HG02642 (cell line): ENCODE data around the gene ZNF747.
"Not testable (repeated sequence)": the region's sequence is repeated elsewhere in the genome, so short reads cannot be mapped to it uniquely, and the experiment has no call there.

Experiments
- ATAC-seq: cut with Tn5 transposase; IDR thresholded peaks from one replicate; pipeline ENCODE4 v1.9.1; 2021; ENCODE audit warnings: mild to moderate bottlenecking; ENCODE audit not compliant: unreplicated experiment, poor library complexity

ZNF747 gene

DNA sequence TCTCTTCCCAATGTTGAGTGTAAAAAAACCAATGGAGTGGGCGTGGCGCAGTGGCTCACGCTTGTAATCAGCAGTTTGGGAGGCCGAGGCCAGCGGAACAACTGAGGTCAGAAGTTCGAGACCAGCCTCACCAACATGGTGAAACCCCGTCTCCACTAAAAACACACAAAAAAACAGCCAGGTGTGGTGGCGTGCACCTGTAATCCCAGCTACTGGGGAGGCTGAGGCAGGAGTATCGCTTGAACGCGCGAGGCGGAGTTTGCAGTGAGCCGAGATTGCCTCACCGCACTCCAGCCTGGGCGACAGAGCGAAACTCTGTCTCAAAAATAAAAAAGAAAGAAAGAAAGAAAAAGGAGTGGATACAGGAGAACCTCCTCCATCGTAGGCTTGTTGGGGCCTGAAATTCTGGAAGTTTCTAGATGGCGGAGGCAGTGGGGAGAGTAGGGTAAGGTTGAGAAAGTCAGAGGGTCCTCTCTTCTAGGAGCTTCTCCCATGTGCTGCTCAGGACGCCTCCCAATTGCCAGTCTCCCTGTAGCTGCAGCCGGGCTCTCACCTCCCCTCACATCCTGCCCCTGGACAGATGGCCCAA, 24.2 kb upstream of the ZNF747 start:
- ATAC-seq = no peak

DNA sequence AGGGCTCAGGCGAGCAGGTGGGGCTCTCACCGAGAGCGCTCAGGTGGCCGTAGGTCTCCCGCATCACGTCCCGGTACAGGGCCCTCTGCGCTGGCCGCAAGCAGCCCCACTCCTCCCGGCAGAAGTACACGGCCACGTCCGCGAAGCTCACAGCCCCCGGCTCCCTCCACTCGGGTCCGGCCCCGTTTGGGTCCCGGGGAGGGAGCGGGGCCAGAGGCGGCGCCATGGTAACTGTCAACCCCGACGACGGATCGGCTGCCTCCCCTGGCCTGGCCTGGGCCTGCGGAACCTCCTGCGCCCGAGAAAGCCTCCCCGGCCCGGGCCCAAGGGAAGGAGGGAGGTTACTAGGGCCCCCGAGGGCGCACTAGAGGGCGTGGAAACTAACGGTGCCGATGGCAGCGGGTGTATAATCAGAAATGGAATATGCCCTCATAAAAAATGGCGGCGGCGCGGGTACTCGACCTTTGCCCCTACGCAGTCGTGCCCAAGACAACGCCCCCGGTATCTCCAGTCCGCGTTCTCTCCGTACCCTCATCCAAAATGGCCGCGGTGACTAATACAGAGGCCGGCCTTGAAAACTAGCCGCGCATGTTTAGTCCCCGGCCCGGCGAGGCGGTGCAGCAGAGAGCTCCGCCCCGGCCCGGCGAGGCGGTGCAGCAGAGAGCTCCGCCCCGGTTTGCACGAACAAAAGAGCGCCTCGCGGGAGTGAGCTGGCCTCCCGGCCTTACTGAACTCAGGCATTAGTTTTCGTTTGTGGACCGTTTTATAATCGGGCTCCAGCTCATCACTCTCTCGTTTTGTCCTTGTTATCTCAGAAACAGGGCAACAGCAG, 23.5 kb upstream of the ZNF747 start, which contains the start of gene ZNF764:
Gene ZNF764 (minus strand): TSS at position 418 of the 832 bp plus-strand sequence. CDS start 192 bp downstream, at position 226.
- ATAC-seq = peak; percentile 85

DNA sequence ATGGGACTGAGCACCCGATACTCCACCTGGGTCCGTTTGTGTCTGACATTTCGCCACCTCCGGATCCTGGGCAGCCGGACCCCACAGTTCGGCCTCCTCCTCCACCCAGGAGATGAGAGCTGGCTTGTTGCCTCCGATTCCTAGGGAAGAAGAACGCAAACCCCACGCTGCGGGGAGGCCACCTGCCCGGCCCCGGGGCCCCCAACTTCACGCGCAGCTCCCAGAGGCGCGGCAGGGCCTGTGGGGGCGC, 23.0 kb upstream of the ZNF747 start:
- peak; percentile 15 for ATAC-seq

DNA sequence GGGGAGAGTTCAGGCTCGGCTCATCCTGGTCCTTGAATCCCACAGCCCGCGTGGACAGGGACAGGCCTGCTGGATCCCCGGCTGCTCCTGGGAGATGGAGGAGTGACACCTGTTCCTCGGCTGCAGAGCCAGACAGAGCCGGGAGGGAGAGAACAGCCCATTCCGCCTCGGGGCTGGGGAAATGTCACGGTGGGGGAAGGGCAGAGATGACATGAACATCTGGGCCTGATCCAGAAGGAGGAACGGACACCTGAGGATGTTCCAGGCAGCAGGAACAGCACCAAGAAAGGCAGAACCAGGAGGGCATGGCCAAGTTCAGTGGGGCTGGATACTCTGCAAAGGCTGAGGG, 21.4 kb upstream of the ZNF747 start:
- ATAC-seq = no peak

DNA sequence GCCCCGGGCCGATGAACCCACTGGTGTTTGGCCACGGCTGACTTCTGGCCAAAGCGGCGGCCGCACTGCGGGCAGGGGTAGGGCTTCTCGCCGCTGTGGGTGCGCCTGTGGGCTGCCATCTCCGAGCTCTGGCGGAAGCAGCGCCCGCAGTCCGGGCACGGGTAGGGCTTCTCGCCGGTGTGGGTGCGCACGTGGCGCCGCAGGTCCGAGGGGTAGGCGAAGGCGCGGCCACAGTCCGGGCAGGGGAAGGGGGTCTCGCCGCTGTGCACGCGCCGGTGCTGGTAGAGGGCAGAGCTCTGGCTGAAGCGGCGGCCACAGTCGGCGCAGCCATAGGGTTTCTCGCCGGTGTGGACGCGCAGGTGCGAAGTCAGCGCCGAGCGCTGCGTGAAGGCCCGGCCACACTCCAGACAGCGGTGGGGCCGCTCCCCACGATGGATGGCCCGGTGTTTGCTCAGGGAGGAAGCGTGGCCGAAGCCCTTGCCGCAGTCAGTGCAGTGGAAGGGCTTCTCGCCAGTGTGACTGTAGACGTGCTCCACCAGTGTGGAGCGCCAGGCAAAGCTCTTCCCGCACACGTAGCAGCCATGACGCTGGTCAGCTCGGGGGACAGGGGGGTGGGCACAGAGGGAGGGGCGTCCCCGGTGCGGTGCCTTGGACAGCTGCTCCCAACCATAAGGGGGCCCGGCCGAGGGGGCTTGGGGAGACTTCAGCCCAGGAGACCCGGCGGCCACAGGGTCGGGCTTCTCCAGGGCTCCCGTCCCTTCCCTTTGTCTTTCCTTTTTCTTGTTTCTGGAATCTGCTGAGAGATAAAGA, 20.9 kb upstream of the ZNF747 start:
- no peak for ATAC-seq

DNA sequence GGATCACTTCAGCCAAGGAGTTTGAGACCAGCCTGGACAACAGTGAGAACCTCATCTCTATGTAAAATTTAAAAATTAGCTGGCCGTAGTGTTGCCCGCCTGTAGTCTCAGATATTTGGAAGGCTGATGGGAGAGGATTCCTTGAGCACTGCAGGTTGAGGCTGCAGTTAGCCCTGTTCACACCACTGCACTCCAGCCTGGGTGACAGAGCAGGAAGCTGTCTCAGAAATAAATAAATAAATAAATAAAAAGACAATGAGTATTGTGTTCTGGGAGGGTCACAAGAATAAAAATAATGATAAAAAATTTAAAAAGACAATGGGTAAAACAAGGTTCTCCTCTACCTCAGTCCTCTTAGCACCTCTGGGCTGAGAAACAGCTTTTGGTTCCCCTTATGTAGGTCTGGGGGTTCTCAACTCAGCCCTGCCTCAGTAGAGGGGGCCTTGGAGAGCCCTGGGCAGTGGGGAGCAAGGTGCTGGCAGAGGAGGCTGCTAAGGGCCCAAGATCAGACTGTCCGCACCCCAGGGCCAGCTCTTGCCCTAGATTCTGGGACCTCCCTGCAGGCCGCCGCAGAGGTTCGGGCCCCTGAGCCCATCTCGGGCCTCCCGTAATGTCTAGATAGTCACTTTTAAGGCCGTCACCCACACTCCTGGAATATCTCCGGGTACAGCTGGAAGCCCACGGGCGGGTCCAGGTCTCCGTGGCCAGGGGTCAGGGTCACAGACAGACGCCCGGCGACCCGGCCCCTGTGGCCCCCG, 20.1 kb upstream of the ZNF747 start:
- no peak for ATAC-seq

DNA sequence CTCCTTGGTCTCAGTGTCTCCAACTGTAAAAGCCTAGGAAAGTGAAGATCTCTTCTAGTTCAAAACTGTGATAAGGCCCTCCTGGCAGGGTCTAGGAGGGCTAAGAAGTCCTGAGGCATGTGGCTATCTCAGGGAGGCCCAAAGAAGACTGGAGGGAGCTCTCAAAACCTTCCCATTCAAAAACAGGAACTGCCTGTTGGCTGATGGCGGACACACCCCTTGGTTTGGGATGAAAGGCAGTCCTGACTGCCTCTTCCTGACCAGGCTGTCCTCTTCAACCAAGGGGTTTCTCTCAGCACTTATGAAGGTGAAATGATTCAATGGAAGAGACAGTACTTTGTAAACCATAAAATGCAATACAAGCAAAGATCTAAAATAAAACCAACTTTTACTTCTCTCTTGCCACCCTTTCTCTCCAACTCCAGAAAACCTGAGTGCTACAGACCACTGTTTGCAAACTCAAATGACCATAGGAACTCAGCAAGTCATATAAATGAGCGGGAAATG, 18.8 kb upstream of the ZNF747 start:
- no peak for ATAC-seq

DNA sequence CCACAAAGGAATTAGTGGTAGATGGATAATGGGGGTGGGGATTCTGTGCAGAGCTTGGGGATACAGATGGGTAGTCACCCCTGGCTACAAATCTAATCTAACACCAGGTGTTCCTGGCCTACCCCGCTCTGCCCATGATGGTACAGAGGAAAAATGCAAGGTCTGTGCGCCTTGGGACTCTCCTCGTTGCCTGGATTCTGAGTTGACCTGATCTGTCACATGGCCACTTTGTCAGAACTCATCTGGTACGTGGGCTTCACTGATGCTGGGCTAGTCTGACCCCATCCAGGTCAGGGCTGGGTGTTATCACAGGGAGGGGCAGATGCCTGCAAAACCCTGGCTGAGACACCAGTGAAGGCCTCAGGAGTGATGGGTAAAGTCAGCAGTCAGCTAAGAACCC, 18.3 kb upstream of the ZNF747 start:
- ATAC-seq = no peak

DNA sequence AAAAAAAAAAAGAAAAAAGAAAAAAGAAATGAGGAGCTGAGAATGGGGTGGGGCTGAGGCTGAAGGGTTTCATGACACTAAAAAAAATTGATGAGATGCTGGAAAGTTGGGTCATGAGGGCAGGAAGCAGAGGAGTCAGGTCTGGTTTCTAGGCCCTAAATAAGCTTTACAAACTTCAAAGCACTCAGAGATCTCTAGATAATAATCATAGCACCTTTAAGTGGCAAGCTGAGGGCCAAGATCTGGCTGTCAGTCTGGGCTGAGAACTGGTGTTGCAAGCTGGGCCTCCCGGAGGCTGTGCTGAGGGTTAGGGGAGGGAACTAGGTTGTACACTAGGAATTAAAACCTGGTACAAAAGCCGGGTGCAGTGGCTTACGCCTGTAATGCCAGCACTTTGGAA, 17.1 kb upstream of the ZNF747 start:
- ATAC-seq = no peak

DNA sequence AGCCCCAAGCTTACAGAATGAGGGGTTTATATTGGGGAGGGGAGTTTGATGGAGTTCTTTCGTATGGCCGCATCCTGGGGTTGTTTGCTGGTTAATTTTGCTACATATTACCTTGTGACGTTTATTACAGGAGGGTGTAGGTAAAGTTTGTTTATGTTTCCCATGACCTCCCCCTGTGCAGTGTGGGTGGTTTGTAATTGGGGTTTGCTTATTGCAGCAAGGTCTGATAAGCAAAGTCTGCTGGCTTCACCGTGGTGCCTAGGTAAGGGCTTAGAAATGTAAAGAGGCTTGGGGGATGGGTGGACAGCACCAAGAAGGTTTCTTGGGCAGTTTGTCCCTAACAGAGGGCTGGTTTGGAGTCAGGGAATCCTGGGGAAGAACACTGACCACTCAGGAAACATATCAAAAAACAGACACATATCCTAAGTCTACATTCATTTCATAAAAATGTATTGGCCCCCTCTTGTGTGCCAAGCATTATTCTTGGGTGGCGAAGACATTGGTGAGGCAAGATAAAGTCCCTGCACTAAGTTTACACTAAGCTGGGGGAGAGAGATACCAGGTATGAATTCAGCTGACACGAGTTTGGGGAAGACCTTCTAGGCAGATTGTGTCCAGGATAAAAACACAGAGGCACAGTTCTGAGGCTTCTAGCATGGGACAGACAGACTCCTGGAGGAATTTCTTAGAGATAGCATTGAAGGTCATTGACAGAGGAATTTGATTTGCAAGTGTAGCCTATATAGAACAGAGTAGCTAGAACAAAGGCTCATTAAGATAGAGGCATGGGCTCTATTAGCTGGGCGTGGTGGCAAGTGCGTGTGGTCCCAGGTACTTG, 14.0 kb upstream of the ZNF747 start:
- ATAC-seq = no peak

DNA sequence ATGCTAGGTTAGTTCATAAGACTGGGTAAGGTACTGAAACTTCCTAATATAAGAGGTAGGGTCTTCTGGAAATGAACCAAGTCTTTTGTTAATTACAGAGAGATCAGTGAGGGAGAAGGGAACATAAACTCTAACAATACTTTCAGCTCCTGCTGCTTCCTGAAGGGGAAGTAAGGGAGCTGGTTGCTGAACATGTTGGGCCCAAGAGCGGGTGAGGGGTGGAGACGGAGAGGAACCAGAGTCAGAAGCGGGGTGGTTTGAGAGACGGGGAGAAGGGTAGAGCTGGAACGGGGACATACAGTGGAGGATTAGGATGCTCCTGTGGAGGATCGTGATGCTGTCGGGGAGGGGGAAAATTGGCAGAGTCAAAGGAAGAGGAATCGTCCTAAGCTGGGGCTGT, 11.5 kb upstream of the ZNF747 start:
- ATAC-seq = no peak

DNA sequence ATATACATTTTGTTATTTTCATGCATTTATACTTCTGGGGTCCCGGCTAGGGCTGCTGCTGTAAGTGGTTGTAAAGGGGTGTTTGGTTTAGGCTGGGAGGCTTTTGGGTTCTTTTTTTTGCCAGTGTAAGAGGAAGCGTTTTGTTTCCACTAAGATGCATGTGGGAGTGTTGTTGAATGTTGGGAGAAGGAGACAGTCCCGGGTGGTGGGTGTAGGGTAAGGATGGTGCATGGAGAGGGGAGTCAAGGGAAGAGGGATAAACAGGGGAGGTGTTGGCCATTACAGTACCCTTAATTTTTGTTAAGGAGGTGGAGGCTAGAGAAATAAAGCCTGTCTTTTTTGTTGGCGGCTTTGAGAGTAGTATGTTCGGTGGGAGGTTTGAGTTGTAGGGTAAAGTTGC, 8.4 kb upstream of the ZNF747 start:
- no peak for ATAC-seq

DNA sequence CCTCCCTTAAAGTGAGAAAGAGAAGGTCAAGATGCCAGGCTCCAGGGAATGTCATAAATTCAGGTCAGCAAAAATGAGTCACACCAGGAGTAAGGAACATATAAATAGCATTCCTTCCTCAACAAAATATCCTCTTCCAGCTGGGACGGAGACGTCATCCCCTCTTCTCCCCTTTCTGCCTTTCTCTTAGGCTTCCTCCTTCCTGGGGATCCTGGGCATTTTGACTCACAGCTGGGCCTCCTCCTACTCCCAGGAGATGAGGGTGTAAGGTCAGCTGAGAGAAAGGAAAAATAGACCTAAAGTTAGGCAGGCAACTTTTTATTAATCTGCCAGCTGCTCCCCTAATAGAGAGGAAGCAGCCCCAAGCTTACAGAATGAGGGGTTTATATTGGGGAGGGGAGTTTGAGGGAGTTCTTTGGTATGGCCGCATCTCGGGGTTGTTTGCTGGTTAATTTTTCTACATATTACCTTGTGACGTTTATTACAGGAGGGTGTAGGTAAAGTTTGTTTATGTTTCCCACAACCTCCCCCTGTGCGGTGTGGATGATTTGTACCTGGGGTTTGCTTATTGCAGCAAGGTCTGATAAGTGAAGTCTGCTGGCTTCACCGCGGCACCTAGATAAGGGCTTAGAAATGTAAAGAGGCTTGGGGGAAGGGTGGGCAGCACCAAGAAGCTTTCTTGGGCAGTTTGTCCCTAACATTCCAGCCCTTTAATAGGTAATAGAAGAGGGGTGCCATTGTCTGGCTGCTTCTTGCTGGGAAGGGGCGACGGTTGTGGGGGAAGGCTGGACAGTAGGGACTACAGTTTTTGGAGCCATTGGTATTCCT, 7.1 kb upstream of the ZNF747 start:
- no peak for ATAC-seq

DNA sequence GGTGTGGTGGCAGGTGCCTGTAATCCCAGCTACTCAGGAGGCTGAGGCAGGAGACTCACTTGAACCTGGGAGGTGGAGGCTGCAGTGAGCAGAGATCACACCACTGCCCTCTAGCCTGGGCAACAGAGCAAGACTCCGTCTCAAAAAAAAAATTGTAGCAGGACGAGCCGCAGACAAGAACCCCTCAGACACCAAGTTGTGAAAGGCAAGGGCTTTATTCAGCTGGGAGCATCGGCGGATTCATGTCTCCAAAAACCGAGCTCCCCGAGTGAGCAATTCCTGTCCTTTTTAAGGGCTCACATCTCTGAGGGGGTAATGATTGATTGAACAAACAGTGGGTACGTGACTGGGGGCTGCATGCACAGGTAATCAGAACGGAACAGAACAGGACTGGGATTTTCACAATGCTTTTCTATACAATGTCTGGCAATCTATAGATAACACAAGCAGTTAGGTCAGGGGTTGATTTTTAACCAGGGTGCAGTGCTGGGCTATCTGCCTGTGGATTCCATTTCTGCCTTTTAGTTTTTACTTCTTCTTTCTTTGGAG, 6.3 kb upstream of the ZNF747 start:
- not testable (repeated sequence) for ATAC-seq

DNA sequence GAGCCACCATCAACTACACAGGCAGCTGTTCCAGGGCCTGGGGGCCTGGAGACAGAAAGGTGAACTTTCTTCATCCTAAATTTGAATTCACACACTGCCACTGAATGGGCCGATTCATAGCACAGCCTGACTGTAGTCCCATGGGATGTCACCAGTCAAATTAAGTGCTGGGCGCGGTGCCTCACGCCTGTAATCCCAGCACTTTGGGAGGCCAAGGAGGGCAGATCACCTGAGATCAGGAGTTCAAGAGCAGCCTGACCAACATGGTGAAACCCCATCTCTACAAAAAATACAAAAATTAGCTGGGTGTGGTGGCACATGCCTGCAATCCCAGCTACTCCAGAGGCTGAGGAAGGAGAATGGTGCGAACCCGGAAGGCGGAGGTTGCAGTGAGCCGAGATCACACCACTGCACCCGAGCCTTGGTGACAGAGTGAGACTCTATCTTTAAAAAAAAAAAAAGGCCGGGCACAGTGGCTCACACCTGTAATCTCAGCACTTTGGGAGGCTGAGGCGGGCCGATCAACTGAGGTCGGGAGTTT, 5.4 kb upstream of the ZNF747 start:
- ATAC-seq = not testable (repeated sequence)

DNA sequence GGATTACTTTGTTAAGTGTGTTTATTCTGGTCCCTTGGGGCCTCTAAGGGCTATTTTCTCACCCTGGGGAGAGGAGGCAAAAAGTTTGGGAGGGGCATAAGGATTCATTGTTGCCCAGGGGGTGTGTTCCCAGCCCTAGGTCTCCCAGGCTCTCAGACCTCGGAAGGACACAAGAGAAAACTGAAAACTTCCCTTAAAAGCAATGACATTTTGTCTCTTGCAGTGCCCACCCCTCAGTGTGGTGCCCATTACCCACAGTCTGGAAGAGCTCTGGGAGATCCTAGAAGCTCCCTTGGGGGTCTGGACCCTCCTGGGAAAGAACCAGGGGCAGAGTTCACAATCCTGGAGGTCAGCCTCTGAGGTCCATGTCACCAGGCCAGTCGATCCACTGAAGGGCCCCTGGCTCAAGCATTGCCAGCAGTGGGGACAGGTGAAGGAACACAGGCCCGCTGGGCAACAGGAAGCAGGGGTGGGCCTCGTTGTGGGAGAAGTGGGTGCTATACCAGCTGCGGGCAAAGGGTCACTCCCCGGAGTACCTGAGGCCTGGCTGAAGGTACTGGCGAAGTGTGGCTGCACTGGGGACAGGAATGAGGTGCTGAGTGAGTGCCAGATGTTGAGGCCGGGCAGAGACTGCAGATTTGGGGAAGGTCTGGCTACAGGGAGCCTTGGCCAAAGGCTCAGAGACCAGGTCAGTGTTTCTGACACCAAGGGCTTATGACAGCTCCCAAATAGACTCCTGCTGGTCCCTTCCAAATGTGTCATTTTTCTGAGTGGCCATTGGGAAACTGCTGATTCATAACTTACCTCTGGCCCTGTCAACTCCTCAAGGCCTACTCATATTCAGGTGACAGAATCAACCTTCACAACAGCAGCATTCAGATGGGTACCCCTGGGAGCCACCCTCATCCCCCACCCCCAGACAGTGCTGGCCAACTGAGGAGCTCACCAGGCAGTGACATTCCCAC, 4.6 kb upstream of the ZNF747 start:
- ATAC-seq = no peak

DNA sequence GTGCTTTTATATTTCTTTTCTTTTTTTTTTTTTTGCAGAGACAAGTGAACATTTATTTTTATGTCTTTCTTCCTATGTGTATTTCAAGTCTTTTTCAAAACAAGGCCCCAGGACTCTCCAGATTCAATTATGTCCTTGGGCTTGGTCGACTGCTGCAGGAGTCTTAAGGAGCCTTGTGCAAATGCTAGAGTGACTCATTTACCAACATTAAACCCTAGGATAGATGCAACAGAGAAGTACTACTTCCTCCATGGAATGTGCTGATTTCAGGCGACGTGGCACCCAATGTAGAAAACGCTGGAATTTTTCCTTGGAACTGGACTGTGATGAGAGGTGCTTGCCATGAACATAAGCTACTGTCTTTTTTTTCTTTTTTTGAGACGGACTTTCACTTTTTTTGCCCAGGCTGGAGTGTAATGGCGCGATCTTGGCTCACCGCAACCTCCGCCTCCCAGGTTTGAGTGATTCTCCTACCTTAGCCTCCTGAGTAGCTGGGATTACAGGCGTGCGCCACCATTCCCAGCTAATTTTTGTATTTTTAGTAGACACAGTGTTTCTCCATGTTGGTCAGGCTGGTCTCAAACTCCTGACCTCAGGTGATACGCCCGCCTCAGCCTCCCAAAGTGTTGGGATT, 1.9 kb upstream of the ZNF747 start:
- ATAC-seq = not testable (repeated sequence)
